Activated CD8-positive, alpha-beta memory T cell treated with anti-CD3 and anti-CD28 coated beads, Interleukin-2, amount 10 ng/mL, durations not matched to agents 7 days and 5 days (primary cell): Measurements from ENCODE around the gene NPAT. TPM values are rescaled to one million over a fixed set of nuclear protein-coding genes. Genes with fewer than 3 reads are reported as not detected.

Experiments used
- ATAC-seq: fragments of 150-1000 bp; cut with Tn5 transposase; one replicate; pipeline ENCODE4 v1.10.0; 2021; ENCODE audit warnings: moderate library complexity
- CTCF ChIA-PET: fragments of 350-600 bp; sonication (Branson Sonifier 250); formaldehyde crosslinking; loops from one replicate; lab custom pipeline; 2021; ENCODE audit warnings: antibody characterized with exemption; lab: Charles Lee
- DNase-seq: peaks from one replicate; pipeline ENCODE4 v3.0.0-alpha.2; 2020
- H3K27ac Mint-ChIP-seq: one replicate; pipeline ENCODE4 v1.8.0; 2021; ENCODE audit warnings: mild to moderate bottlenecking, mixed read lengths
- H3K27me3 Mint-ChIP-seq: one replicate; pipeline ENCODE4 v1.8.0; 2021; ENCODE audit warnings: mixed read lengths
- H3K36me3 Mint-ChIP-seq: one replicate; pipeline ENCODE4 v1.8.0; 2021; ENCODE audit warnings: mild to moderate bottlenecking, mixed read lengths
- H3K4me1 Mint-ChIP-seq: one replicate; pipeline ENCODE4 v1.8.0; 2021; ENCODE audit warnings: mixed read lengths
- H3K4me3 Mint-ChIP-seq: one replicate; pipeline ENCODE4 v1.8.0; 2021; ENCODE audit warnings: mild to moderate bottlenecking, moderate library complexity, mixed read lengths
- H3K9me3 Mint-ChIP-seq: one replicate; pipeline ENCODE4 v1.8.0; 2022; ENCODE audit warnings: low read depth, mixed read lengths
- total RNA-seq, 2 experiments: library from RNA; stranded (reverse); gene quantifications; one replicate each; pipeline ENCODE4 v1.2.3, GENCODE V29; 2021

Gene NPAT
- total RNA-seq, 2 experiments from 2014 or later: 30.2 to 38.7 TPM

DNA sequence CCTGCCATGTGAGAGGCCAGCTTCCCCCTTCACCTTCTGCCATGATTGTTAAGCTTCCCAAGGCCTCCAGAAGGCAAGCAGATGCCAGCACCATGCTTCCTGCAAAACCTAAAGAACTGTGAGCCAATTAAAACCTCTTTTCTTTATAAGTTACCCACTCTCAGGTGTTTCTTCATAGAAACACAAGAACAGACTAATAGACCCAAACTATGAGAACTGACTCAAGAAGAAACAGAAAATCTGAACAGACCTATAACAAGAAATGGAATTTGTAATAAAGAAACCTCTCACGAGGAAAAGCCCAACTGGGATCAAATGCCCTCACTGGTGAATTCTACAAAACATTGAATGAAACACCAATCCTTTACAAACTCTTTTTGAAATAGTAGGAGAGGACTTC lies 12.0 kb downstream of the NPAT start:
- no peak overlapping the region for H3K4me3 Mint-ChIP-seq
- peaks cover 20% of the 10 kb centered on the region for H3K4me1 Mint-ChIP-seq
- H3K27ac Mint-ChIP-seq: no peak overlapping the region
- no peaks in the 10 kb centered on the region for H3K27me3 Mint-ChIP-seq
- peaks cover 13% of the 10 kb centered on the region for H3K9me3 Mint-ChIP-seq
- no peak for ATAC-seq
- DNase-seq: no peak
- CTCF ChIA-PET: interaction anchor here (0.7 to 1.2 kb wide), 2 partner anchors 12 to 17 kb away, joined by 3 read pairs; partner anchors contain the start of gene NPAT
- H3K36me3 Mint-ChIP-seq: peaks cover 91% of the 10 kb centered on the region

DNA sequence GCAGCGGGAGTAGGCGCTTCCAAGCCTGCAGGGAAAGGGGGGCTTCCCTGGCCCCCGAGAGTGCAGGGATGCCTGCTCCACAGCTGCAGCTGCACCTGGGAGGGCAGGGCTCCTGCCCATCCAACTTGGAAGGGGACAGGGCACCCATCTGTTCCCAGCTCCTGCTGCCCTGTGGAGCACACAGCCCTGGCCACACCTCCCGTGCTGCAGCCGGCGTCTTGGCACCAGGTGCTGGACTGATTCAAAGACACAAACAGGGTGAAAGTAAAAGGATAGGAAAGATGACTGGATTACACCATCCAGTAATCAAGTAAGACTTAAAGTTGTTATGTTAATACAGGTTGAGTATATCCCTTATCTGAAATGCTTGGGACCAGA lies 14.8 kb downstream of the NPAT start:
- H3K27ac Mint-ChIP-seq: no peak overlapping the region
- ATAC-seq (no peak), DNase-seq (no peak)
- peaks cover 18% of the 10 kb centered on the region for H3K9me3 Mint-ChIP-seq
- H3K4me3 Mint-ChIP-seq: no peak overlapping the region
- H3K27me3 Mint-ChIP-seq: no peaks in the 10 kb centered on the region
- peaks cover 25% of the 10 kb centered on the region for H3K4me1 Mint-ChIP-seq
- peaks cover 98% of the 10 kb centered on the region for H3K36me3 Mint-ChIP-seq
- CTCF ChIA-PET: interaction anchor here (0.5 kb wide), 1 partner anchor 140 kb away, joined by 3 read pairs; no protein-coding TSS in a partner anchor

DNA sequence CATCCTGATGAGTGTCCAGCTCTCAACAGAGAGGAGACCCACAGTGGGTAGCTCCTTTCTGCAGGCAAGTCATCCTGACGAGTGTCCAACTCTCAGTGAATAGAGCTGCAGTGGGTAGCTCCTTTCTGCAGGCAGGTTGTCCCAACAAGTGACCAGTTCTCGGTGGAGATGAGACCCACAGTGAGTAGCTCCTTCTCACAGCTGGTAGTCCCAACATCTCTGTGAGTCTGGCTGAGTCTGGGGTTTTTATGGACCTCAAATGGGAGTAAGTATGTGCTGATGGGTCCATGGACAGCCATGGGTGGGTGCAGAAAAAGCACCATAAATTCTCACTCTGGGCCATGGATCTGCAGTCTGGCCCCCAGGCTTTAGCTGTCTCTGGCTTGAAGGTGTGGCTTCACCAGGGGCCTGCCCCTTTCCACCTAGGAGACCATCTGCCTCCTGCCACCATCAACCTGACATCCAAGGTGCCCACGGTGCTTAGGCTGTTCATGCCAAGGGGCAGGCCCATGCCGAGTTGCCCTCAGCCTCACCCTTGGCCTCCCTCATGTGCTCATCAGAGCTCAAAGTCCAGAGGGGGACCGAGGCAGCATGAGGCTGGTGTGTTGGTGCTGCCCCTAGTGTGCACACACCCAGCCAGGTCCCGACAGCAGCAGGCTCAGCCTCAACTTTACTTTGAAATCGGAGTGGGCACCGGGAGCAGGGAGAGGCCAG lies 15.3 kb downstream of the NPAT start:
- peaks cover 97% of the 10 kb centered on the region for H3K36me3 Mint-ChIP-seq
- H3K4me3 Mint-ChIP-seq: no peak overlapping the region
- no peak overlapping the region for H3K27ac Mint-ChIP-seq
- peaks cover 18% of the 10 kb centered on the region for H3K9me3 Mint-ChIP-seq
- CTCF ChIA-PET: interaction anchor here (0.5 to 1.0 kb wide), 2 partner anchors 13 to 140 kb away, joined by 3 read pairs; no protein-coding TSS in a partner anchor
- no peak for ATAC-seq
- no peak for DNase-seq
- no peaks in the 10 kb centered on the region for H3K27me3 Mint-ChIP-seq
- H3K4me1 Mint-ChIP-seq: peaks cover 25% of the 10 kb centered on the region

DNA sequence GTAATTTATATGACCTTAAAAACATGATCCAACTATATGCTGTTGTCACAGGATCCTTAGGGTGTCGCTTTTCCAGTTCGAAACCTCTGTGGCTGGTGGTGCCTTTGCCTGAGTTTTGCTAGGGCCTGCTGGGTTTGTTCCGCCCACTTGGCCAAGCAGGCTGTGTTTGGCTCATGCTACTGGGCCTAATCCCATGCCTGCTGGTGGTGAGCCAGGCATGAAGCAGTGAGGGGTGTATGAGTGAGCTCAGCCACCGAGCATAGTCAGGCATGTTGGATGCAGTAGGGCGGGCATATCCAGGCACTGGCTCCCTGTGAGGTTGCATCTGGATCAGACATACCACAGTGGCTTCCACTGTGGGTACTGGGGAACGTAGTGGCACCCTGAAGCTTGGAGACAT lies 16.3 kb downstream of the NPAT start:
- Mint-ChIP-seq H3K4me1 (peaks cover 25% of the 10 kb centered on the region), H3K36me3 (peaks cover 88% of the 10 kb centered on the region), H3K9me3 (peaks cover 18% of the 10 kb centered on the region), H3K27me3 (no peaks in the 10 kb centered on the region), H3K4me3 (no peak overlapping the region), H3K27ac (no peak overlapping the region)
- CTCF ChIA-PET: interaction anchor here (0.6 kb wide), 1 partner anchor 231 kb away, joined by 3 read pairs; no protein-coding TSS in a partner anchor
- no peak for ATAC-seq
- DNase-seq: no peak

DNA sequence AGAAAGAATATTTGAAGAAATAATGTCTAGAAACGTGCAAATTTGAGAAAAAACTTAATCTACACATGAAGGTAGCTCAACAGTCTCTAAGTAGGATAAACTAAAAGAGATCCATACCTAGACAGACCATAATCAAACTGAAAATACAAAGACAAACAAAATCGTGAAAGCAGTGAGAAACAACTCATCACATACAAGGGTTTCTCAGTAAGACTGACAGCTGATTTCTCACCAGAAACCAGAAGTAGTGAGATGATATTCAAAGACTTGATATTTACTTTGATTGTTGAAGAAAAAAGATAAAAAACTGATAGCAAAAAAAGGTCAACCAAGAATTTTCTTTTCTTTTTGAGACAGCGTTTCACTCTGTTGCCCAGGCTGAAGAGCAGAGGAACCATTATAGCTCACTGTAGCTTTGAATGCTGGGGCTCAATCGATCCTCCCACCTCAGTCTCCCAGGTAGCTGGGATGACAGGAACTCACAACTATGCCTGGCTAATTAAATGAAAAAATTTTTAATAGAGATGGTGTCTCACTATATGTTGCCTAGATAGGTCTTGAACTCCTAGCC lies 17.4 kb downstream of the NPAT start:
- Mint-ChIP-seq H3K9me3 (peaks cover 14% of the 10 kb centered on the region), H3K4me1 (peaks cover 29% of the 10 kb centered on the region), H3K4me3 (no peak overlapping the region), H3K27ac (no peak overlapping the region), H3K36me3 (peaks cover 80% of the 10 kb centered on the region), H3K27me3 (no peaks in the 10 kb centered on the region)
- ATAC-seq: no peak
- CTCF ChIA-PET: interaction anchor here (0.8 kb wide), 1 partner anchor 14 kb away, joined by 4 read pairs; no protein-coding TSS in a partner anchor
- no peak for DNase-seq

DNA sequence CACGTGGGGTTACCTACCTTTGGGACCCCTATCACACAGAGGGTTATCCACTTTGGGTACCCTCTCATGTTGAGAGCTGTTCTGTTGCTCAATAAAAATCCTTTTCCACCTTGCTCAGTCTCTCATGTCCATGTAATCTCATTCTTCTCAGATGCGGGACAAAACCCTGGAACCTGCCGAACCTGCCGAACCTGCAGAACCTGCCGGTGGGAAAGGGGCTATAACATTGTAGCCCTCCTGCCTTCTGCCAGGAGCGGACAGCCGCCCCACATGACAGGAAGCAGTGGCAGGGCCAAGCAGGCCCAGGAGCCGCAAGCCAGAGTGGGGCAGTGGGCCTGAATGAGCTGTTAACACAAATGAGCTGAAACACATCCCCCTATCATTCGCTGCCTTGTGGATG lies 18.1 kb downstream of the NPAT start:
- ATAC-seq: no peak
- H3K4me1 Mint-ChIP-seq: peaks cover 33% of the 10 kb centered on the region
- DNase-seq: no peak
- CTCF ChIA-PET: interaction anchor here (0.8 kb wide), 1 partner anchor 14 kb away, joined by 4 read pairs; no protein-coding TSS in a partner anchor
- peaks cover 14% of the 10 kb centered on the region for H3K9me3 Mint-ChIP-seq
- no peaks in the 10 kb centered on the region for H3K27me3 Mint-ChIP-seq
- no peak overlapping the region for H3K27ac Mint-ChIP-seq
- H3K36me3 Mint-ChIP-seq: peaks cover 81% of the 10 kb centered on the region
- no peak overlapping the region for H3K4me3 Mint-ChIP-seq

DNA sequence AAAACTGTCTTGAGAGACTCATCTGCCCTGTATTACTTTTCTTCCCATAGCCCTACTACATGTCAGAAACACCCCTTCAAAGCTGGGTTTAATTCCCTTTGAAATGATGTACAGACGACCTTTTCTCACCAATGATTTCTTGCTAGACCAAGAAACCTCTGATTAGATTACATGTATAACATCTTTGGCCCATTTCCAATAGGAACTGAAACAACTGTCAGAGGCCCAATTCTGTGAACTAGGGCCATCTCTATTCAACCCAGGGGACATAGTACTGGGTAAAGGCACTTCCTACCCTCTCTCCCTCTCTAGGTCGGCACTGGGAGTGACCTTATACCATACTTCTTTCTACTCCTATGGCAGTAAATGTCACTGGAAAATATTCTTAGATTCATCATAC lies 19.4 kb downstream of the NPAT start:
- DNase-seq (no peak), ATAC-seq (no peak)
- Mint-ChIP-seq H3K4me1 (peaks cover 46% of the 10 kb centered on the region), H3K9me3 (peaks cover 14% of the 10 kb centered on the region), H3K27me3 (no peaks in the 10 kb centered on the region), H3K36me3 (peaks cover 77% of the 10 kb centered on the region), H3K27ac (no peak overlapping the region), H3K4me3 (no peak overlapping the region)
- CTCF ChIA-PET: no interaction called here

DNA sequence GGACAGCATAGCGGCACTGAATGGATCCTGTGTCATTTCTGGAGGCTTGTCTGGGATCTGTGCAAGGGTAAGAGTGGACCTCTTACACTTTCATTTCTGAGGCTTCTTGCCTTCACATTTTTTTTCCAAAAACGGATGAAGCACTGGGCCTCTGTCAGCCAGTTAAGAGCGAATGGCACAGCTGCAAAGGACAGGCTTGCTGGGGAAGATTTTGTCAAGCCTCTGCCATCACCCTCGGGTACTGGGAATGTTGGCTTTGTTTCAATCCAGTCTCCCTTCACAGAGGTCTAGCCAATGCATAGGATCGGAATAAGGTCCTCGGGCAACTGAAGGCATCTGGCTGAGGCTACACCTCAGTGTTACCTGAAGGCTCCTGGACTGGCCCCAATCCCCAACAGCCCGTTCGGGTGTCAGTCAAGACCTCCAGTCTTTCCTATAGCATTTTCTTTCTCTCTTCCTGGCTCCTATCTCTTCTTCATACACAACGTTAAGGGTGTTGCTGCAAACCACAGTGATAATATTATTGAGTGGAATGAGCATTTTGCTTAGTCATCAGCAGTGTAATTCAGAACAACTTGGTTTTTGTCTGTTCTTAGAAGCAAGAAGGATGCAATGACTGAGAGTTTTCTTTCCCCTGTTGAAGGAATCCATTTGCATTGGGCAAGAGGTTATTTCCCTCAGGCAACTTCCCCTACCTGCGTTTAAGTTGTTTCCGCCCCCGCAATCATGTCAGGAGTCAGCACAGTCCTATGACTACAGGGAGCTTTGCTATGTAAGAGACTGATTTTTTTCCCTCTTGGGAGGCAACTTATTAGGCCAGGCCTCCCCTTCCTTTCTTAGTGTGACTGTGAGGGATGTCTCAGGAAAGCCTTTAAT lies 22.8 kb downstream of the NPAT start:
- Mint-ChIP-seq H3K27ac (peak overlapping the region; percentile 54), H3K4me1 (peaks cover 57% of the 10 kb centered on the region), H3K9me3 (peaks cover 1% of the 10 kb centered on the region), H3K27me3 (no peaks in the 10 kb centered on the region), H3K36me3 (peaks cover 61% of the 10 kb centered on the region), H3K4me3 (no peak overlapping the region)
- no peak for DNase-seq
- CTCF ChIA-PET: no interaction called here
- peak; percentile 40 for ATAC-seq

DNA sequence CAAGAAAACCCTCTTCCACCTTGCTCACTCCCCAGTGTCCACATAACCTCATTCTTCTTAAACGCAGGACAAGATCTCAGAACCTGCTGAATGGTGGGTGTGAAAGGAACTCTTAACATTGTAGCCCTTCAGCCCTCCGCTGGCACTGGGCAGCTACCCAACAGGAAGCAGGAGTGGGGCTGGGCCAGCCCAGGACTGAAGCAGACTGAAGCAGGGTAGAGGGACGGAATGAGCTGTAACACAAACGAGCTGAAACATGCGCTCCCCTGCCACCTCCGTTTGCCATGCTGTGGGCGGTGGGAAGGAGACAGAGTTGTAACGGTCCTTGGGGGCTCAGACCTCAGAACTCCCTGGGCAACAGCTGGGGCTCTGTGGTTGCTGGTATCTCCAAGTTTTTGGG lies 23.6 kb downstream of the NPAT start:
- Mint-ChIP-seq H3K27ac (no peak overlapping the region), H3K4me1 (peaks cover 53% of the 10 kb centered on the region), H3K4me3 (no peak overlapping the region), H3K27me3 (no peaks in the 10 kb centered on the region), H3K36me3 (peaks cover 57% of the 10 kb centered on the region), H3K9me3 (no peaks in the 10 kb centered on the region)
- ATAC-seq (no peak), DNase-seq (no peak)
- CTCF ChIA-PET: interaction anchor here (1.1 kb wide), 1 partner anchor 28 kb away, joined by 3 read pairs; no protein-coding TSS in a partner anchor

DNA sequence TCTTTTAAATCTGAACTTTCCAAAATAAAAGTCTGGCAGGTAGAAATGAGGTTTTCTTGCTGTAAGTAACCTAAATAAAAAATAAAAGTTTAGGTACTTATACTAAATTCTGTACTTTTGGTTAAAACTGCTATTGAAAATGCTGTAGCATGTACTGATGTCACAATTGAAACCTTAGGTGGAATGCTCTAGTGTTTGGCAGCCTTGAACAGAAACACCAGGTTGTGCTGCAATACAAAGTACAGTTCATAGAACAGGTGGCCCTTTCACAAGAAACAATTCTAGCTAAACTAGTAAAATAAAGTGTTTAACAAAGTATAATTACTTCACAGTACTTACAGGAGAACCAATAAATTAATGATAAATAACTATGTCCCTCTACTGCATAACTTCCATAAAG lies 25.1 kb downstream of the NPAT start:
- ATAC-seq (peak; percentile 34), DNase-seq (no peak)
- Mint-ChIP-seq H3K27ac (peak overlapping the region; percentile 50), H3K27me3 (no peaks in the 10 kb centered on the region), H3K36me3 (peaks cover 44% of the 10 kb centered on the region), H3K9me3 (no peaks in the 10 kb centered on the region), H3K4me3 (no peak overlapping the region), H3K4me1 (peaks cover 47% of the 10 kb centered on the region)
- CTCF ChIA-PET: interaction anchor here (1.0 kb wide), 1 partner anchor 79 kb away, joined by 3 read pairs; no protein-coding TSS in a partner anchor

DNA sequence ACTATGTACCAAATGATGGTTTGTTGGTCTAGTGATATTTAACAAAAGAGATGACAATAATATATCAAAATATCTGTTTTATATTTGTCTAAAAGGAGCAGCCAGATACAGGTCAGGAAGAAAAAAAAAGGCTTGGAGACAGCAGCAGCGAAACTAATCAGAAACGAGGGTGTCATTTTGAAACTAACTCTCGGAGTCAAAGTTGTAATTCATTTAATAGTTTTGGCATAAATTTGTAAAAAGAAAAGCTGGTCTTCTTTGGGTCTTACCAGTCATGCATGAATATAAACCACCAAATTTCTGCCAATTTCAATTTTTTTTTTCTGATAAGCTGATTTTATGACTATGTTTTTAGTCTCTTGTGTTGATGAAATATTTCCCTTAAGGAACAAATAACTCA lies 25.5 kb downstream of the NPAT start:
- DNase-seq (no peak), ATAC-seq (peak; percentile 31)
- Mint-ChIP-seq H3K27me3 (no peaks in the 10 kb centered on the region), H3K27ac (peak overlapping the region; percentile 50), H3K36me3 (peaks cover 46% of the 10 kb centered on the region), H3K9me3 (no peaks in the 10 kb centered on the region), H3K4me3 (no peak overlapping the region), H3K4me1 (peaks cover 47% of the 10 kb centered on the region)
- CTCF ChIA-PET: interaction anchor here (1.0 kb wide), 1 partner anchor 79 kb away, joined by 3 read pairs; no protein-coding TSS in a partner anchor

DNA sequence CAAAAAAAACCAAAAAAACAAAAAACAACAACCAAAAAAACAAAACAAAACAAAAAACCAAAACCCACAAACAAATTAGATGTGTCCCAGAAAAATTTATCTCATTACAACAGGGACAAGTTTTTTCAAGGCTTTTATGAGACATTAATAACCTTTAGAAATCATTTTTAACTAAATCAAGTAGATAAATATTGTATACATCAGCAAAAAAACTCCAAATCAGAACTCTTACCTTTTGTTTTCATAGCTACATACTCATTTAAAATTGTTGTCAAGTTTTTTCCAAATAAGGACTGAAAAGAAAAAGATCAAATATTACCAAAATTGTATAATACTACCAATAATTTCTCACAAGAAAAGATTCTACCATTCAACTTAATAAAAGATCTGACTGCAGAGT lies 28.7 kb downstream of the NPAT start:
- Mint-ChIP-seq H3K36me3 (peaks cover 43% of the 10 kb centered on the region), H3K27ac (no peak overlapping the region), H3K9me3 (no peaks in the 10 kb centered on the region), H3K4me1 (peaks cover 22% of the 10 kb centered on the region), H3K4me3 (no peak overlapping the region), H3K27me3 (no peaks in the 10 kb centered on the region)
- ATAC-seq: no peak
- no peak for DNase-seq
- CTCF ChIA-PET: interaction anchor here (0.6 to 1.2 kb wide), 2 partner anchors 13 to 16 kb away, joined by 3 read pairs; no protein-coding TSS in a partner anchor

DNA sequence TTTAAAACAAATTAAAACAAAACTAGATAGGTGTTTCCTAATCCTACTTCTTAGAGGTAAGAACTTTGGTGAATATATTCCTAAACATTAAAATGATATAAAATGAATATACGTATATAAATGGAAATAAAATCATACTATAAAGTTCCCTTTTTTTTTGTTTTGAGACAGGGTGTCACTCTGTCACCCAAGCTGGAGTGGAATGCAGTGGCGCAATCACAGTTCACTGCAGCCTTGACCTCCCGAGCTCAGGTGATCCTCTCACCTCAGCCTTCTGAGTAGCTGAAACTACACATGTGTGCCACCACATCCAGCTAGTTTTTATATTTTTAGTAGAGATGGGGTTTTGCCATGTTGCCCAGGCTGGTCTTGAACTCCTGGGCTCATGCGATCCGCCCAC lies 44.9 kb downstream of the NPAT start:
- peaks cover 53% of the 10 kb centered on the region for H3K36me3 Mint-ChIP-seq
- H3K27me3 Mint-ChIP-seq: no peaks in the 10 kb centered on the region
- no peaks in the 10 kb centered on the region for H3K4me1 Mint-ChIP-seq
- no peak overlapping the region for H3K27ac Mint-ChIP-seq
- H3K4me3 Mint-ChIP-seq: no peak overlapping the region
- CTCF ChIA-PET: interaction anchor here (1.1 kb wide), 1 partner anchor 8 kb away, joined by 3 read pairs; no protein-coding TSS in a partner anchor
- no peaks in the 10 kb centered on the region for H3K9me3 Mint-ChIP-seq
- DNase-seq (no peak), ATAC-seq (no peak)
